Left kidney (tissue), 2 donors: ENCODE results near the gene PLEKHA6. TPM values are rescaled to one million over a fixed set of nuclear protein-coding genes. Genes with fewer than 3 reads are reported as not detected.
"Not testable (repeated sequence)": the region's sequence is repeated elsewhere in the genome, so short reads cannot be mapped to it uniquely, and the experiment has no call there.

Experiments
- DNase-seq: peaks from one replicate; pipeline ENCODE4 v3.0.0-alpha.2; 2013
- polyA plus RNA-seq: library from polyadenylated mRNA; unstranded; fragments of 120-200 nt; gene quantifications from one replicate; pipeline ENCODE4 v1.2.1, GENCODE V29; 2013; ENCODE audit not compliant: insufficient read length

The PLEKHA6 gene
- polyA plus RNA-seq, 1 donor: 46.1 TPM

DNA sequence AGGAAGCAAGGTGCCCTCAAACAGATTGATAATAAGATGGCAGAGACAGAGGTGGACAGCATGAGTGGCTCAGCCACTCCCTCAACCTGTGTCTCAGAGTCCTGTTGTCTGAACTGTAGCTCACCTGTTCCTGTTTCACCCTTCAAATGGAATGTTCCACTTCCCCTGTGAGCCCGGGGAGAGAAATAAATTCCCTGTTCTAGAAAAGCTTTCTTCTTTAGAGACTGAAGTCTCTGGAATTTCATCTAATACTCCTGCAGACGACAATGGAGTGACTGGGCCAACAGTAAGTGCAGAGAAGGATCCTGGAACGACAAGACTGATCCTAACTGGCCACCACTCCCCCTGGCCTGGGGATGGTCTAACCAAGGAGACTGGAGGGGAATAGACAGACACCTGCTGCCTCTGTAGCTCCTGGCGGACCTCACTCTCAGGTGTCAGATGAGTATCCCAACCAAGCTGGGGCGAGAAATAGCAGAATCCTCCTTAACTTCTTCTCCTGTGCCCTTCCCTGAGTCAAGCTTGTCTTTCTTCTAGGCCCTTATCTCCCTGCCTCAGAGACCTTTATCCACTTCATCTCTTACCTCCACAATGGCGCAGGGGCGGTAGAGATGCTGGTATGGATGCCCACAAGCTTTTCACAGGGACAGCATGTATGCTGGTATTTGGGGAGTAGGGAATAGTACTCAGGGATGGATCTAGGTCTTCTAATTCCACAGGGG, 45.4 kb downstream of the PLEKHA6 start:
- DNase-seq: no peak

DNA sequence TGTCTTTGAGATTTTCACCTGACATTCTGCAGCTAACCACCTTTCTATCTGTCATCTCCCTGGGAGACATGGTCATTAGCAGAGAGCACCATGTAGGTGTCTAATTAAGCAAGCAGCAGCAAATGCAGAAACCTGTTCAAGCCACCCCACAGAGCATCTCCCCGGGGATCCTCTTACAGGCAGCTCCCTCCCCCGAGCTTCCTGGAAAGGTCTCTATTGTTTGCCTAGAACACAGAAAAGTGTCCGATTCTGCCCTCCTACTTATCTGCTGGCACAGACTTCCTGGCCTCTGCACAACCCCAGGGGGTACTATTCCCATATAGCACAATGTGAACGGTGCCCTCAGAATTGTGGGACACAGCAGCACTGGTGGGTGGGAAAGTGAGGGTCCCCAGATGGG, 46.1 kb downstream of the PLEKHA6 start:
- no peak for DNase-seq

DNA sequence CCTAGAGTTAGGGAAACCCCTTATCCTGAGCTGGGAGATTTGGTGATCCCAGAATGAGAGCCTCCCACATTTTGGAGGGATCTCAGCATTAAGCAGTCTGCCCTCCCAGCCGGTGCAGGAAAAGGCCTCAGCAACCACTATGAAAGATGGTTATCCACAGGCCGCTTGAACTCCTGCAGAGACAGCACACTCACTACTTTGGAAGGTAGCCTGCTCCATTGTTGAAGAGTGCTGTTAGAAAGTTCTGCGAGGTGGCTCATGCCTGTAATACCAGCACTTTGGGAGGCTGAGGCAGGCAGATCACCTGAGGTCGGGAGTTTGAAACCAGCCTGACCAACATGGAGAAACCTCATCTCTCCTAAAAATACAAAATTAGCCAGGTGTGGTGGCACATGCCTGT, 48.8 kb downstream of the PLEKHA6 start:
- DNase-seq: not testable (repeated sequence)

DNA sequence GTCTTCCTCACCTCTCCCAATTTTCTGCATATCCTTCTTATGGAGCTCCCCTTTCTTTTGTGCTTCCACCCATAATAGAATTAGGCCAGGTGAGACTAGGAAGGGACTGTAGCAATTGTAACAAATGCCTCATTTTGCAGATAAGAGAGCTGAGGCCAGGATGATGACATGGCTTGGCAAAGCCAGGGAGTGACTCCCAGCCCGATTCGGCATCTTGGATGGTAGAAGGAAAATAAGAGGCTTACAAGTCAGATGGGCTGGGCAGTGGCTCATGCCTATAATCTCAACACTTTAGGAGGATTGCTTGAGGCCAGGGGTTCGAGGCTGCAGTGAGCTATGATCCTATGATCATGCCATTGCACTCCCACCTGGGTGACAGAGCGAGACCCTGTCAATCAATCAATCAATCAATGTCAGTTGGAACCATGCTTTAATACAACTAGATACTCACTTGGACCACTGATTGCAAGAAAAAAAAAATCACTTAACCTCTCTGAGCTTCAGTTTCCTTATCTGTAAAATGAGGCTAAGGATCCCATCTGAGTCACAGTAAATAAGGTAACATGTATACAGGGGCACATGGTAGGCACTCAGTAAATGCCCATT, 51.6 kb downstream of the PLEKHA6 start:
- DNase-seq: no peak

DNA sequence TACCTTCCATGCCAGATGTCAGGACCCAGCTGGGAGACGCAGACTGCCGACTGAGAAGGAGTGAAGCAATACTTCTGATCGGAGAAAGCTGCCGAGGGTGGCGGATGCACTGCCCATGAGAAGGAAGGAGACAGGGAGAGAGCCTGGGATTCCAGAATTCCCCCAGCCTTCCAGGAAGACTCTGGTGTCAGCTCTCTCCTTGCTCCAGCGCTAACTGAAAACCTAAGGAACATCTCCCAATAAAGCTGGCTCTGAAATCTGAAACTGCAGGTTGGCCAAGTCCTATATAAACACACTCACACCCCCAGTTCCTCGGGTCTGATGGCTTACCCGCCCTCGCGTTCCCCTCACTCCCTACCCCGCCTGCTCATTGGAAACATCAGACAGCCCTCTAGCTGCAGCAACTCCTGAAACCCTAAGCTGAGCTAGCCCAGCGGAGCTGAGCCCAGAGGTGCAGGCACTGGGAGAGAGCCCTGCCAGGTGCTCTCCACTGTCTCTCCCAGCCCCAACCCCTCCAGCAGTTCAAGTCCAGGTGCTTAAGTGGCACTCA, 52.3 kb downstream of the PLEKHA6 start:
- peak; percentile 72 for DNase-seq

DNA sequence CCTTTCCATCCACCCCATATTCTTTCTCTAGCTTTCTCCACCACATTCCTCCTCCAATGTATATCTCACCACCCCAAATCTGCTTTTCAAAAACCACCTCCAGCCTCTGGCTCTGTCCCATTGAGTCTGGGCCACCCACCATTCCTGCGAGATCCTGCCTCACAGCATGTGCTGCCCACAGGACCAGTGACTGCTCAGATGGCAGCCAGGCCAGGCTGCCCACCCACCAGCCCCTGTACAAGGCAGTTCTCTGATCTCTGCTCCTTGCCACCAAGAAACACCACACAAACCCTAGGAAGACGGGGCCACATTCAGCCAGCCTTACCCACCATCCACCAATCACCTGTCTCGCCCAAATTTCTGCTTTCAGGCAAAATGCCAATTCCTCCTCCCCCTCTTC, 53.7 kb downstream of the PLEKHA6 start:
- DNase-seq: no peak

DNA sequence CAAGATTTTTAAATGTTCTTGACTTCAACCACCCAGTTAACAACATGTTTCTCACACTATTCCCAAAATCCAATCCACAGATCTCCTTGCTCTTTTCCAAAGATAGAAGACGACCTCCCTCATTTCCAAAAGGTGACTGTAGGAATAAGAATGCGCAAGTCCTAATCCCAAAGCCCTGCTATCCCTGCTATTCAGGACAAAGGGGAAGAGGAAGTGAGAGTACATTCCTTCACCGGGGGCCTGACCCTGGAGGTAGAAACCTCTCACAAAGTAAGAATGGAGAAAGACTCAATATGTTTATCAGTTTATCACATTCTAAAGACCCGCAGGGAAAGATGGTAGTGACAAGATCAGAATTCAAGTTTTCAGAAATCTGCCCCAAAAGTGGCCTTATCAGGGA, 55.7 kb downstream of the PLEKHA6 start:
- DNase-seq: no peak

DNA sequence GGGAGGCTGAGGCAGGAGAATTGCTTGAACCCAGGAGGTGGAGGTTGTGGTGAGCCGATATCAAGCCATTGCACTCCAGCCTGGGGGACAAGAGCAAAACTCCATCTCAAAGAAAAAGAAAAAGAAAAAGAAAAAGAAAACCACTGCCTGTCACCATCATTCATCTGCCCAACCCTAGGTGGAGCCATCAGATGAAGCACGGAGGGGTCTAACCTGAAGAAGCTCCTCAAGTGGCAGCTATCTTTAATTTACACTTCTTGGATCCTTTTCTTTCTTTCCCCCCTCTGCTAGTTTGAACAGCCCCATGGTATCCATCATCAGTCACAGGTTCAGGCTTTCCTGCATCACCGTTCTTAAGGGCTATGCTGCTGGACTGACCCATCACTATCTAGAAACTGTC, 57.0 kb downstream of the PLEKHA6 start:
- no peak for DNase-seq

DNA sequence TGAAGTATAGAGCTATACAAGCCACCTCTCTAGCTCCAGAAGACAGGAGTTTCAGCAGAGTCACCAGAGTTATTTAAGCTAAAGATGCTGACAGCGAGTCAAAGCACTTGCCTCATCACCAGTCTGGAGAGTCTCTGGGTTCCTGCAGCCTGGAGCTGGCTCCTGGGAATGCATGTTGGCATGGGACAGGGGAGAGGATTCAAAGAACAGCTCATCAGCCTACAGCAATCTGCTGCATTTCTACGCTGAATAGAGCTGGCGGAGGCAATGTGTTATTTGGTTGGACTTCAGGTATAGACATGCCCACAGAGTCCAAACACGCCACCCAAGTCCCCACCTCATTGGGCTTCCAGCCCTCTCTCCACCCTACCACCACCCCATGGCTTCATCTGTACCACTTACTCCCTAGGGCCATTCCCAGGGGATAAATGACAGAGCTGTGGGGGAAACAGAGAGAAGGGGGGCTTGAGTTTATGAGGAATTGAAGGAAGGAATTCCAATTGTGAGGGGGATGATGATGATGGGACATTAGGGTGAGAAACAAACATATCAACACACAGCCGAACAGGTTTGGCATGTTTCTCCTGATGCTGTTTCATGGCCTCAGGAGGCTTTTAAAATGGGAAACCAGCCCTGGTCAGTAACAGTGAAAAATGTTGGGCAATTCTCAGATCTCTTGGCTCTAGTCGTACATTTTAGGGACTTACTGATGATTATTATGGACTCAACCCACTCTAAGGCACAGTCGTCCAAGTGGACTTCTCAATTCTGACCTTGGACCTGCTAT, 58.4 kb downstream of the PLEKHA6 start:
- no peak for DNase-seq

DNA sequence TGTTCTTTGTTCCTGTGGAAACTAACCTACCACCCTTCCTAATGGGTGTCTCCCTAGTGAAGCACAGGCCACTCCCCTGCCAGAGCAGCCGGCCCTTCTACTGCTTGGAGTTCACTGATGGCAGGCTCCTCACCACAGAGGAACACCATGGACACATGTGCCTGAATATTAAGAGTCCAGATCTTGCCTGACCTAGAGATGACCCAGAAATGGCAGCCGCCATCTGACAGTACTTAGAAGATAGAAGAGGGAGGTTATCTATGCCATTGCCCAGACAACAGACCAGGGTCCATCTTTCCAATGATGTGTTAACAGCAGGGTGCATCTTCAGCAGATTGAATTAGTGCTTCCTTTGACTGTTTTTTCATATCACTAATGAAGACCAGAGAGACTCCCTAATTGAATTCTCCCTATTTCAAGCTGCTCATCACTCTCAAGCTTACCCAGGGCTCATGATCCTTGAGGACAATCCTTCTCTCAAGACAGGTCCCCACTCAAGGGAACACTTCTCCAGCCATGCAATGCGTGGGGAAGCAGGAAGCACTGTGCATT, 59.8 kb downstream of the PLEKHA6 start:
- no peak for DNase-seq

DNA sequence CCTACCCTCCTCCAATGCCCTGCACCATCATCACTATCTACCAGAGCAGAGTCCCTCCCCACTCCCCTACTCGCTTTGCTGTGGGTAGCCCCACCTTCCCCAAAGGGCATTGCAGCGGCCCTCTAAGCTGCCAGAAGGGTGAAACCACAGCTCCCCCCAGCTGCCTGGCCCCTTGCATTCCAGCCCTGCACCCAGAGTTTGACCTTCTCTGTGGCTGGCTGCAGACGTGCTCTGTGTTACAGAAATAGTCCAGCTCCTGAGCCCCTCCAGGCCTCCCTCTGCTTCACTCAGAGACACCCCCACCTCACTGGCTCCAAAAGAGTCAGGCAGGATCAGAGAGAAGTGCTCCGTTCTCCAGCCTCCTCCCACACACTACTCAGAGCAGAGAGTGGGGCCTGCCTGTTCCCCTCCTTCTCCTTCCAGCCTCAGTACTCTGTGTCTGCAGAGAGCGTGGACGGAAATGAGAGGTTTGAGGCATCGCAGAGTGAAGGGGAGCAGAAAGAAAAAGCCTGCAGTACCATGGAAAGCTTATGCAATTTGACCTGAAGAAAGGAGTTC, 63.2 kb downstream of the PLEKHA6 start:
- no peak for DNase-seq

DNA sequence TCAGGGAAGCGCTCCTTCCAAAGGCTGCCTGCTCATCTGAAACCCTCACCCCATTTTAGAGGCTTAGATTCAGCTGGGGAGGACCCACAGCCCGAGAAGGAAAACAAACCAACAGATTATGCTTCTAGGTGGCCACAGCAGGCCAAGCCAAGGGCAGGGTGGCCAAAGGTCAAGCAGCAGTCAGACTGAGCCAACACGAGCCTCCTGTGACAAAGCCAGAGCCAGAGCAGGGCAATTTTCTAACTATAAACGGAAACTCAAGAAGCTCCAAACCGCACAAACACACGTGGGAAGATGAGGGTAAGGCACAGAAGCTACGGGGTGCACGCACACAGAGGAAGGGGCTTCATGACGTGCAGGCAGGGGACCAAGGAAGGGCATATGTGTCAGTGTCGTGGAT, 64.1 kb downstream of the PLEKHA6 start:
- no peak for DNase-seq

DNA sequence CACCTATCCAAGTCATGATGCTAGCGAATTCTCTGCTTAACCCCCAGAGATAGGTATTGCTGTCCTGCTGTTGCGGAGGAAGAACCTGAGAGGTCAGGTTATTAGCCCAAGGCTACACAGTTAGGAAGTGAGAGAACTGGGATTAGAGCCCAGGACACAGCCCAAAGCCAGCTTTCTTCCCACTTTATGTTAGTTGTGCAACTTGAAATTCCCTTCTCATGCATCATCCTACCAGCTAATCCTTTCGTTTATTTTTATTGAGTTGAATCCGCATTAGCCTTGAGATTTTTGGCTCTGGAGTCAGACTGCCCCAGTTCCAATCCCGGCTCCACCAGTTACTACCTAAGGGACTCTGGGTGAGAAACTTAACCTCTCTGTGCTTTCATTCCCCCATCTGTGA, 65.4 kb downstream of the PLEKHA6 start:
- no peak for DNase-seq

DNA sequence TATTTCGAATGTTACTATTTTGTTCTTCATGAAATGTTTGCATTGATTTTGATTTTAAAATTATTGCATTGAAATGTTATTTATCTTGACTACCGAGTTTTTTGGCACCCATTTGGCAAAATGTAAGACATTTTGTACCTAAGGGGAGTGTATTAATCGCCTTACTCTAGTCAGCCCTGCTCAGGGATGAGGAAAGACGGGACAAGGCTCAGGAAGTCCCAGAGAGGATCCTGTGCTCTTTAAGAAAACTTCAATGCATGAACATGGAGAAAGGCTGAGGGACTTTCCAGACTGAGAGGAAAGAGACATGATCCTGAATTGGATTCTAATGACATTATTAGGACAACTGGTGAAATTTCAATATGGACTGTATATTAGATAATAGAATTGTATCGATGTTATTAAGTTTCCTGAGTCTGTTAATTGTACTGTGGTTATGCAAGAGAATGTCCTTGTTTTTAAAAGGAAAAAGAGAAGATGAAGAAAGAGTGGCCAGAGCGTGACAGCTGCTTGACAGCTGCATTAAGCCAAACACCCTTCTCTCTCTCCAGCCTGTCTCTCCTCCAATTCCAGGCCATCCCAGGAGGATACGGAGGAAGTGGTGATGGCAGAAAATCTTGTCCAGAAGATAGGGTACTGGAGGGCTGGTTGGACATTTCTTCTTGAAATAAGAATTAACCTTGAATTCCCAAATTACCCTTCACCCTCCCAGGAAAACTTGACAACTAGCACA, 66.0 kb downstream of the PLEKHA6 start:
- DNase-seq: no peak

DNA sequence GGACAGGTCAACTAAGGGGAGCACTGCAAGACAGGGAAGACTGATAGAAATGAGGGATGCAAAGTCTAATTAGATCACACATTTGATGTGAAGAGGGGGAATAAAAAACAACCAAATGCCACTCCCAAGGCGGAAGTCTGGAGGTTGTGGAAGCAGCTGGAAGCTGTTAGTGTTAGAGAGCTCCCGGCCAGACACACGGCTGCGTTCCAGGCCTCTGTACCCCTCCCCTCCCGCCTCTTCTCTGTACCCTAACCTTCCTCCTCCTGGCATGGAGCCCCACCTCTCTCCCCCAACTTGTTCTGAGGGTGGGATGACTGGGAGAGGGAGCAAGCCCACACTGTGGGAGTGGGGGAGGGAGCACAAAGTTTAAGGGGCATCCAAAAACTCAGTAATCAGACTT, 67.0 kb downstream of the PLEKHA6 start:
- no peak for DNase-seq

DNA sequence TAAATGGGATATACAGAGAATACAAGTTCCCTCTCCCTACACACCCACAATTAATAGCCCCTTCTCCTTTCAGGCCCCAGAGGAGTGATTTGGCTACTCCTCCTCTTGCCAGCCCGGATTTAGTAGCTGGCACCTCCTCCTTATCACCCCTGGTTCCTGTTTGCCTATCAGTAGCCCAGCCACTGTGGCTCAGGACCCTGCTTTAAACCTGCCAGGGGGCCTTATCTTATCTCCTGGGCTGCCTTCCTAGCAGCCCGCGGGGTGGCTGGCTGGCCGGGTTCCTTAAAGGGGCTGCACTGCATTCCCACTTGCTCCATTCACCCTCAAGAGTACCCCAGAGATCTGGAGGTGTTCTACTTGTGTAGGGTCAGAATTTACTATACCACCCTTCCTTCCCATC, 70.4 kb downstream of the PLEKHA6 start:
- no peak for DNase-seq

DNA sequence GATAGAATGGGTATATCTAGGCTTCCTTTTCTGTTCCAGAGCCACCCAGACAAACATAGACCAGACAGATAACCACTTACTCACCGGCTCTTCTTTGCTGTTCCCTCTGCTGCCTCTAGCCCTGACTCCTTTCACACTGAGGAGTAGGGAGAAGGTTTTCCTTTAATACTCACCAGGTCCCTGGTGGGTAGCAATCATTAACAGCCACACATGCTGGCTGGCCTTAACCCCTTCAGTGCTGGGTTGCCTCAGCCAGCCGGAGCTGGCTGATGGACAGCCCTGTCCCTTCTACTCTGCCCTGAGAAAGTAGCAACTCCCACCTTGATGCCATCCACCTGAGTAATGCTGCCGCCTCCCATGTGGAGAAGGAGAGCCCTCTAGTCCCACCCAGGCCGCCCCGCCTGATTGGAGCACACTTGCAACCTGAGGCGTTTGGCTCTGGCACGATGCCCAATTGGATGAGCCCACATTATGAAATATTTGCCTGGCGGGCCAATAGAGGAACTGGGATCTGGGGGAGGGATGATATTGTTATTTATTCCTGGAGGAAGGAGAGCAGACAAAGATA, 71.6 kb downstream of the PLEKHA6 start:
- DNase-seq: peak; percentile 69

DNA sequence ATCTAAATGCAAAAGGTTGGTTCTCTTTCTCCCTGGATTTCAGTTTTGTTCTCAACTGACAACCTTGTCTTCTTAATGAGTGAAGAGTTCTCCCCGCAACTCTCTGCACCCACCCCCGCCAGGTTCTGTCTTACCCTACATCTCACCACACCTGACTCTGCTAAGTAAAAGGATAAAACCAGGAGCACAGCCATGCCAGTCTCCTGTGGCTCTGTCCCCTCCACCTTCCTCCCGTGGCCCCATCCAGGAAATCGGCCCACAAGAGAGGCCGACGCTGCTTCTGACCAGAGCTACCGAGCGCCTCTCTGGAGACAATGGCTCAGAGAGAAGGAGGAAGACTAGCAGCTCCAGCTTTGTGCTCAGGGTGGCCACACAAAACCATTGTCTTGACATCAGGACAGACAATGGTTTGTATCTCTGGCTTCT, 72.2 kb downstream of the PLEKHA6 start:
- DNase-seq: no peak

DNA sequence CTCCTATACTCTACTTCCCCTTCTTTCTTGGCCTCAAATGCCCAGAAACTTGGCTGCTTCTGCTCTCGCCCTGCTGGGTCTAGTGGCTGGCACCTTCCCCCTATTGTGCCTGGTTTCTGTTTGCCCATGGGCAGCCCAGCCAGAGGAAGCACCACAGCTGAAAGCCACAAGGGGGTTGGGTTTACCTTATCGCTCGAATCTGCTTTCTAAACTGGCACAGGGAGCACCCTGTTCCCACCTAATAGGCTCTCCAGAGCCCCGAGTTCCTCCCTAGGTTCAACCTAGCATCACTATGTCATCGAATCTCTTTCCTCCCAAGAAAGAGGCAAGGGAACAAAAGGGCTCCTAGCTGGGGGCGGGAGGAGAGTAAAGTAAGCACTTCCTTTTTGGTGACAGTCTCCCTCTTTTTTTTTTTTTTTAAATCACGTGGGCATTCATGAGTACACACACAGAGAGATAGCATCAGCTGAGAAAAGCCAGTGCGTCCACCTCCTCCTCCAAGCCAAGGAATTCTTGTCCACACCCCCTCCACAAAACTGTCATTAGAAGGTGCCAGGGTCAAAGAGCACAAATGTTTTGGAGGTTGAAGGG, 72.8 kb downstream of the PLEKHA6 start:
- no peak for DNase-seq

DNA sequence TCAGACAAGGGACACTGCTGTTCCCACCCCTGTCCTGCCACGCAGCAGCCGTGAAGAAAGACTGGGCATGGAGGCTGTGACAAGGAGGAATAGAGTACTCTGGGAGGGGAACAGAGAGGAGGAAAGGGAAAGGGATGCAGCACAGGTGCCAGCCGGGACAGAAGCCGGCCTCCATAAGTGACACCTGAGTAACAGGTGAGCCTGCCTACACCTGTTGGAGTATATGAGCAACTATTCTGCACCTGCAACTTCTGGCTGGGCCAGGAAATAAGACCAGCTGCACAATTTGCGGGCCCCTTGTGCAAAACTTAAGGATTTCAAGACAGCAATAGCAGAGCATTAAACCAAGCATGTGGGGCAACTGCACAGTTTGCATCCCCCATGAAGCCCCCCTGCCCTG, 73.4 kb downstream of the PLEKHA6 start:
- DNase-seq: no peak
